ENCODE measurements around the gene GRIK4.

DNA sequence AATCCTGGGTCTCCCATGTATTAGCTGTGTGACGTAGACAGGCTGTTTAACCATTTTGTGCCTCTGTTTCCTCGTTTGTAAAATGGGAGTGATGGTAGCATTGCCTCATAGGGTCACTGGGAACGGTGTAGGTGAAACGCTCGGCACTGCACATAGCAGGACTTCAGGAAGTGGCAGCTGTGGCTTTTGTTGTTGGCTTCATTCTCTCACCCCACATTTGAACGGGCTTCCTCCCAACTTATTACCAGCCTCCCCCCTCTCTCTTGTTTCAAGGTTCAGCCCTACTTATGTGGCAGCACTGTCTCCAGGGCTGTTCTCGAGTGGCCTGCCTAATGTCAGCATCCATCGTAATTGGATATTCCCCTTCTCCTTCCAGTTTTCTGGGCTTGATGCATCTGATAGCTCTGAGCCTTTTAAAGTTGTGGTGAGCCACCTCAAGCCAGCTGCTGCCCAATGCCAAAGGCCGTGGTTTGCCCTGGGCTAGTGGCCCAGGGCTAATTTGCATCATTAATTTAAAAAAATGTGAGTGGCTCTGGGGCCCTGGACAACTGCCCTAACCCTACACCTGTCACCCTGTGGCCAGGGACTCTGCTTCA is 294.5 kb downstream of the GRIK4 start:
- no peak for TF ChIP-seq EZH2phosphoT487 (IDR thresholded peaks at IDR 0.05; ENCODE audit: borderline replicate concordance, low read depth, low read length)
- TF ChIP-seq, protein P1, sequence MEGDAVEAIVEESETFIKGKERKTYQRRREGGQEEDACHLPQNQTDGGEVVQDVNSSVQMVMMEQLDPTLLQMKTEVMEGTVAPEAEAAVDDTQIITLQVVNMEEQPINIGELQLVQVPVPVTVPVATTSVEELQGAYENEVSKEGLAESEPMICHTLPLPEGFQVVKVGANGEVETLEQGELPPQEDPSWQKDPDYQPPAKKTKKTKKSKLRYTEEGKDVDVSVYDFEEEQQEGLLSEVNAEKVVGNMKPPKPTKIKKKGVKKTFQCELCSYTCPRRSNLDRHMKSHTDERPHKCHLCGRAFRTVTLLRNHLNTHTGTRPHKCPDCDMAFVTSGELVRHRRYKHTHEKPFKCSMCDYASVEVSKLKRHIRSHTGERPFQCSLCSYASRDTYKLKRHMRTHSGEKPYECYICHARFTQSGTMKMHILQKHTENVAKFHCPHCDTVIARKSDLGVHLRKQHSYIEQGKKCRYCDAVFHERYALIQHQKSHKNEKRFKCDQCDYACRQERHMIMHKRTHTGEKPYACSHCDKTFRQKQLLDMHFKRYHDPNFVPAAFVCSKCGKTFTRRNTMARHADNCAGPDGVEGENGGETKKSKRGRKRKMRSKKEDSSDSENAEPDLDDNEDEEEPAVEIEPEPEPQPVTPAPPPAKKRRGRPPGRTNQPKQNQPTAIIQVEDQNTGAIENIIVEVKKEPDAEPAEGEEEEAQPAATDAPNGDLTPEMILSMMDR (conservative IDR thresholded peaks at IDR 0.05; ENCODE audit: low read length) = no peak

Measured in OCI-LY7 (cell line).